NK-92 treated with Interleukin-12 subunit alpha and Interleukin-12 subunit beta, amount 100 ng/mL, for 24 hours (cell line): ENCODE data around the gene TUBB2B.
"Not testable (repeated sequence)": the region's sequence is repeated elsewhere in the genome, so short reads cannot be mapped to it uniquely, and the experiment has no call there.

ENCODE experiments used
- DNase-seq: peaks from one replicate; lab custom pipeline; 2025; lab: John Stamatoyannopoulos, UW

The TUBB2B gene

GRCh38 chr6:3186974-3187382 is 40.5 kb downstream of the TUBB2B start:
- DNase-seq = no peak

DNA sequence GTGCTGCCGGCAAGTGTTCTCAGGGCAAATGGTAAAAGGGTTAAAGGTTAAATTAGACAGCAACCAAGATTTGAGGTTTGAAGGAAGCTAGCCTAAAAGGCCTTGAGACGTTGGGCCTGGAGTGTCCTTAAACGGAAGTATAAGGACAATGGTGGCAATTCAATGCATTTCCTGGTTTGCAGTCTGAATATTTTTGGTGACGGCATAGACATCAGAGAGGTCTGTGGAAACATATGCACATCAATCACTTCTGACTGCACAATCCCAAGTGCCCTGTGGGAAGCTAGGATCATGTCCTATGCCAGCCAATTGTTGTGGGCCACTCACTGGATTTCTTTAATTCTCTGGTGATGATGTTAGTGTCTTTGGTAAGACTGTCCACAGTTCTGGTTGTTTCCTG is 44.4 kb downstream of the TUBB2B start:
- DNase-seq = no peak

- no peak for DNase-seq
Observed at GRCh38 chr6:3181105-3181504, 46.3 kb downstream of the TUBB2B start.

- DNase-seq = not testable (repeated sequence)
Observed at GRCh38 chr6:3179945-3180344, 47.5 kb downstream of the TUBB2B start.

DNA sequence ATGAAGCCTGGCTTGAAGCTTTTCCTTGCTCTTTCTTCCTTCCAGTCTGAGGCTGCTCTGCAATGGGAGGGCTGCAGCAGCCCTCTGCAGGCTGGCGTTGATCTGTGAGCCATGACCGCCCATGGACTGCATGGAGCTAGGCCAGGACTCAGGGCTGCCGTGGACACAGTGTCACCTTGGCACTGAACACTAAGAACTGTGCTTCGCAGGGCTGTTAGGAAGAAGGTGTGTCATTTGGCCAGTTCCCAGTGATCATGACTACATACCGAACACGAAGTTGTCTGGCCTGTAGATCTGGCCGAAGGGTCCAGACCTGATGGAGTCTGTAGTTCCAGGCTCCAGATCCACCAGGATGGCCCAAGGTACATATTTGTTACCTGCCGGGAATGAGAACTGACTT is 48.8 kb downstream of the TUBB2B start:
- not testable (repeated sequence) for DNase-seq

DNA sequence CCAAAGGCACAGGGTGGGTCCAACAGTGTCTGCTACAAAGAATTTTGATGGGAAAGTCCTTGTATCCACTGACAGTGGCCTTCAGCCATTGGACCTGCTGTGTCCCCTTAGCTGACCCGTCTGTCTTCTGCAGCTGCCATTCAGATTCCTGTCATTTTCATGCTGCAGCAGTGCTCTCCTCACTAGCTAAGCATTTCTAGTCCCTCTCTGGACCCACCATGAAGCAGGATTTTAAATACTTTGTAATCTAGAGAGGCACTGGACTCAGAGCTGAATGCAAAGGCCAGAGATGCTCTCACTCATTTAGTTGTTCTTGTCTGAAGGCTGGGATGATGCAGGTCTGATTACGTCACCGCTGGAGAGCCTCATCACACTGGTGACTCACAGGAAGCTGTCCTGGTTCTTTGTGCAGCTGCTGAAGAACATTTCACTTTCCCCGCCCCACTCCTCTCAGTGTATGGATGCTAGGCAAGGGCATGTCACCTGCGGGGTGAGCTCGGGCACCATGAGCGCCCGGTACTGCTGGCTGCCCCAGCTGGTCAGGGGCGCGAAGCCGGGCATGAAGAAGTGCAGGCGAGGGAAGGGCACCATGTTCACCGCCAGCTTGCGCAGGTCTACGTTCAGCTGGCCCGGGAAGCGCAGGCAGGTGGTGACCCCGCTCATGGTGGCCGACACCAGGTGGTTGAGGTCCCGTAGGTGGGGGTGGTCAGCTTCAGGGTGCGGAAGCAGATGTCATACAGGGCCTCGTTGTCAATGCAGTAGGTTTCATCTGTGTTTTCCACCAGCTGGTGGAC is 50.7 kb downstream of the TUBB2B start:
- DNase-seq = peak; percentile 65

GRCh38 chr6:3175715-3176402 is 51.6 kb downstream of the TUBB2B start:
- DNase-seq = no peak
